DND-41 (cell line): ENCODE measurements around the gene TTC19.

ENCODE experiments used
- ATAC-seq: fragments of 200-7000 bp; cut with Tn5 transposase; 3 replicates; pipeline ENCODE4 v1.9.1; 2021; ENCODE audit warnings: low read depth; ENCODE audit not compliant: insufficient read depth
- DNase-seq: peaks from one replicate; pipeline ENCODE4 v3.0.0-alpha.2; 2020
- H2AFZ ChIP-seq: 2 replicates; pipeline ENCODE4 v1.6.0; 2012; ENCODE audit warnings: low read depth, low read length
- H3K27ac ChIP-seq: 2 replicates; pipeline ENCODE4 v1.5.1; 2012; ENCODE audit warnings: low read length, inconsistent platforms
- H3K27me3 ChIP-seq: fragments of 200-600 bp; sonication (generic); 2 replicates; pipeline ENCODE4 v1.6.0; 2012; ENCODE audit warnings: low read length, mild to moderate bottlenecking, inconsistent platforms; ENCODE audit not compliant: insufficient read depth, poor library complexity
- H3K36me3 ChIP-seq: 2 replicates; pipeline ENCODE4 v1.5.1; 2012; ENCODE audit warnings: low read length, inconsistent platforms; ENCODE audit not compliant: insufficient read depth
- H3K4me1 ChIP-seq: 2 replicates; pipeline ENCODE4 v1.5.1; 2012; ENCODE audit warnings: mild to moderate bottlenecking, low read length; ENCODE audit not compliant: insufficient read depth
- H3K4me2 ChIP-seq: 2 replicates; pipeline ENCODE4 v1.6.0; 2012; ENCODE audit warnings: mild to moderate bottlenecking, moderate library complexity, low read length, inconsistent platforms; ENCODE audit not compliant: insufficient read depth
- H3K4me3 ChIP-seq, 2 experiments: fragments of 200-600 bp in 1 of 2; shearing (Covaris generic) in 1 of 2; 2 replicates each; pipeline ENCODE4 v1.5.1; 2012 to 2016; ENCODE audit warnings: inconsistent platforms in 2 of 2, low read length in 2 of 2, mild to moderate bottlenecking in 2 of 2, low read depth in 1 of 2, moderate library complexity in 1 of 2
- H3K79me2 ChIP-seq: 2 replicates; pipeline ENCODE4 v1.6.0; 2012; ENCODE audit warnings: low read length, inconsistent platforms; ENCODE audit not compliant: insufficient read depth
- H3K9ac ChIP-seq: 2 replicates; pipeline ENCODE4 v1.6.0; 2012; ENCODE audit warnings: low read depth, mild to moderate bottlenecking, inconsistent platforms, low read length, moderate library complexity
- H3K9me3 ChIP-seq: 2 replicates; pipeline ENCODE4 v1.5.1; 2012; ENCODE audit warnings: low read length, moderate library complexity, mild to moderate bottlenecking, inconsistent platforms; ENCODE audit not compliant: insufficient read depth, severe bottlenecking
- H4K20me1 ChIP-seq: 2 replicates; pipeline ENCODE4 v1.6.0; 2012; ENCODE audit warnings: low read length; ENCODE audit not compliant: insufficient read depth
- EZH2 ChIP-seq: IDR thresholded peaks from 3 replicates; pipeline ENCODE4 v1.6.1; 2012; ENCODE audit warnings: borderline replicate concordance, low read depth, mild to moderate bottlenecking, moderate library complexity, low read length, inconsistent platforms; ENCODE audit not compliant: severe bottlenecking
- TF ChIP-seq, protein P1 (sequence below): IDR thresholded peaks from 2 replicates; pipeline ENCODE4 v1.5.1; 2012; ENCODE audit warnings: borderline replicate concordance, low read length, moderate library complexity, mild to moderate bottlenecking; ENCODE audit not compliant: poor library complexity, severe bottlenecking; ENCODE audit errors: extremely low read depth

The TTC19 gene

GRCh38 chr17:15957206-15957605, 42.4 kb upstream of the TTC19 start:
- Histone ChIP-seq H3K27me3 (no peaks in the 10 kb centered on the region), H3K4me1 (no peaks in the 10 kb centered on the region), H3K36me3 (no peaks in the 10 kb centered on the region), H3K4me2 (no peak overlapping the region), H3K79me2 (no peaks in the 10 kb centered on the region), H3K27ac (no peak overlapping the region), H2AFZ (no peak overlapping the region), H3K9me3 (no peaks in the 10 kb centered on the region), H4K20me1 (no peaks in the 10 kb centered on the region), H3K4me3 (no peak overlapping the region), H3K9ac (no peak overlapping the region)
- no peak for DNase-seq
- TF ChIP-seq, protein P1, sequence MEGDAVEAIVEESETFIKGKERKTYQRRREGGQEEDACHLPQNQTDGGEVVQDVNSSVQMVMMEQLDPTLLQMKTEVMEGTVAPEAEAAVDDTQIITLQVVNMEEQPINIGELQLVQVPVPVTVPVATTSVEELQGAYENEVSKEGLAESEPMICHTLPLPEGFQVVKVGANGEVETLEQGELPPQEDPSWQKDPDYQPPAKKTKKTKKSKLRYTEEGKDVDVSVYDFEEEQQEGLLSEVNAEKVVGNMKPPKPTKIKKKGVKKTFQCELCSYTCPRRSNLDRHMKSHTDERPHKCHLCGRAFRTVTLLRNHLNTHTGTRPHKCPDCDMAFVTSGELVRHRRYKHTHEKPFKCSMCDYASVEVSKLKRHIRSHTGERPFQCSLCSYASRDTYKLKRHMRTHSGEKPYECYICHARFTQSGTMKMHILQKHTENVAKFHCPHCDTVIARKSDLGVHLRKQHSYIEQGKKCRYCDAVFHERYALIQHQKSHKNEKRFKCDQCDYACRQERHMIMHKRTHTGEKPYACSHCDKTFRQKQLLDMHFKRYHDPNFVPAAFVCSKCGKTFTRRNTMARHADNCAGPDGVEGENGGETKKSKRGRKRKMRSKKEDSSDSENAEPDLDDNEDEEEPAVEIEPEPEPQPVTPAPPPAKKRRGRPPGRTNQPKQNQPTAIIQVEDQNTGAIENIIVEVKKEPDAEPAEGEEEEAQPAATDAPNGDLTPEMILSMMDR: no peak
- no peak for TF ChIP-seq EZH2
- no peak for ATAC-seq

DNA sequence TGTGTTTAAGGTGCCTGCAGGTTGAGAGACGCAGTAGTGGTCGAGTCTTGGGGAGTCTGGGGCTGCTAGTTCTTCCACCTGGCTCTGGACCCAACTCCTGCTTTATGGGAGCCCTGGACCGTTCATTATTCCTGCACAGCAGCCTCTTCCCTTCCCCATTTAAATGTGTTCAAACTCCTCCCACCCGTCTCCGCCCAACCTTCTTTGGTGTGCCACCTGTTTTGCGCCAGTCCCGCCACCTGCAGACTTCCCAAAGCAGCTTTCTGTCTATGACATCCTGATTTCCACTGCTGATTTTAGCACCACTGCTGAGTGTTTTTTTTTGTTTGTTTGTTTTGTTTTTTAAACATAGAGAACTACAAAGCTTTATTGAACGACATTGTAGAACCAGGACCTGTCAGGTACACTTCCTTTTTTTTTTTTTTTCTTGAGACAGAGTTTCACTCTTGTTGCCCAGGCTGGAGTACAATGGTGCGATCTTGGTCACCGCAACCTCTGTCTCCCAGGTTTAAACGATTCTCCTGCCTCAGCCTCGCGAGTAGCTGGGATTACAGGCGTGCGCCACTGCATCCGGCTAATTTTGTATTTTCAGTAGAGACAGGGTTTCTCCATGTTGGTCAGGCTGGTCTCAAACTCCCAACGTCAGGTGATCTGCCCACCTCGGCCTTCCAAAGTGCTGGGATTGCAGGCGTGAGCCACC, 41.9 kb upstream of the TTC19 start:
- H2AFZ ChIP-seq: no peak overlapping the region
- no peaks in the 10 kb centered on the region for H3K4me1 ChIP-seq
- no peaks in the 10 kb centered on the region for H3K27me3 ChIP-seq
- H3K79me2 ChIP-seq: no peaks in the 10 kb centered on the region
- no peak overlapping the region for H3K4me3 ChIP-seq
- no peak overlapping the region for H3K4me2 ChIP-seq
- ATAC-seq (no peak), DNase-seq (no peak)
- H3K9me3 ChIP-seq: no peaks in the 10 kb centered on the region
- no peak overlapping the region for H3K27ac ChIP-seq
- no peaks in the 10 kb centered on the region for H4K20me1 ChIP-seq
- H3K9ac ChIP-seq: no peak overlapping the region
- no peaks in the 10 kb centered on the region for H3K36me3 ChIP-seq
- no peak for TF ChIP-seq EZH2
- TF ChIP-seq, protein P1: no peak

DNA sequence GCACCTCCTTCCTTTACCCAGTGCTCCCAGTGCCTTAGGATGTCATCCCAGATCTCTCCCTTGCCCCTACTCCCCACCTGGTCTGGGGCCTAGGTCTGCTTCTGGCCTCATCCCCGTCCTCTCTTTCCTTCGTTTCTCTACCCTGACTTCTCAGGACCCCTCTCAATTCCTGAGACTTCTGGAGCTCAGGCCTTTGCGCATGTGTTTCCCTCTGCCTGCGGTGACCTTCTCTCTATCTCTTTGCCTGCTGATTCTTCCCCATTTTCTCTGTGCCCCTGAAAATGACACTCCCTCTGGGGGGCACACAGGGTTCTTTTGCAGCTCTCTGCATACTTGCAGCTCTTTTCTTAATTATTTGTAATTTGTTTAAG, 41.2 kb upstream of the TTC19 start:
- H3K27ac ChIP-seq: no peak overlapping the region
- no peaks in the 10 kb centered on the region for H3K36me3 ChIP-seq
- DNase-seq (no peak), ATAC-seq (no peak)
- no peak overlapping the region for H3K9ac ChIP-seq
- no peaks in the 10 kb centered on the region for H3K27me3 ChIP-seq
- TF ChIP-seq, protein P1: no peak
- no peak for TF ChIP-seq EZH2
- H3K4me1 ChIP-seq: no peaks in the 10 kb centered on the region
- no peak overlapping the region for H3K4me2 ChIP-seq
- no peak overlapping the region for H2AFZ ChIP-seq
- H3K79me2 ChIP-seq: no peaks in the 10 kb centered on the region
- no peaks in the 10 kb centered on the region for H3K9me3 ChIP-seq
- no peak overlapping the region for H3K4me3 ChIP-seq
- no peaks in the 10 kb centered on the region for H4K20me1 ChIP-seq
